ENCODE results near the gene JADE2.

GRCh38 chr5:134503937-134504437, 21.5 kb upstream of the JADE2 start:
- TF ChIP-seq, protein P1, sequence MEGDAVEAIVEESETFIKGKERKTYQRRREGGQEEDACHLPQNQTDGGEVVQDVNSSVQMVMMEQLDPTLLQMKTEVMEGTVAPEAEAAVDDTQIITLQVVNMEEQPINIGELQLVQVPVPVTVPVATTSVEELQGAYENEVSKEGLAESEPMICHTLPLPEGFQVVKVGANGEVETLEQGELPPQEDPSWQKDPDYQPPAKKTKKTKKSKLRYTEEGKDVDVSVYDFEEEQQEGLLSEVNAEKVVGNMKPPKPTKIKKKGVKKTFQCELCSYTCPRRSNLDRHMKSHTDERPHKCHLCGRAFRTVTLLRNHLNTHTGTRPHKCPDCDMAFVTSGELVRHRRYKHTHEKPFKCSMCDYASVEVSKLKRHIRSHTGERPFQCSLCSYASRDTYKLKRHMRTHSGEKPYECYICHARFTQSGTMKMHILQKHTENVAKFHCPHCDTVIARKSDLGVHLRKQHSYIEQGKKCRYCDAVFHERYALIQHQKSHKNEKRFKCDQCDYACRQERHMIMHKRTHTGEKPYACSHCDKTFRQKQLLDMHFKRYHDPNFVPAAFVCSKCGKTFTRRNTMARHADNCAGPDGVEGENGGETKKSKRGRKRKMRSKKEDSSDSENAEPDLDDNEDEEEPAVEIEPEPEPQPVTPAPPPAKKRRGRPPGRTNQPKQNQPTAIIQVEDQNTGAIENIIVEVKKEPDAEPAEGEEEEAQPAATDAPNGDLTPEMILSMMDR (IDR thresholded peaks at IDR 0.05 in 2 of 3, conservative IDR thresholded peaks at IDR 0.05 in 1 of 3; ENCODE audit: borderline replicate concordance in 1 of 3, insufficient read depth in 1 of 3, low read depth in 2 of 3, low read length in 2 of 3) = no peak
- TF ChIP-seq POLR2A (IDR thresholded peaks at IDR 0.05; ENCODE audit: borderline replicate concordance, extremely low read depth, insufficient read depth, insufficient read length) (no peak), POLR2AphosphoS5 (IDR thresholded peaks at IDR 0.05; ENCODE audit: low read depth, low read length) (no peak), ZFX (IDR thresholded peaks at IDR 0.05) (no peak), EZH2 (IDR thresholded peaks at IDR 0.05) (no peak), EZH2phosphoT487 (IDR thresholded peaks at IDR 0.05; ENCODE audit: borderline replicate concordance) (no peak)
- TF ChIP-seq, protein P2, sequence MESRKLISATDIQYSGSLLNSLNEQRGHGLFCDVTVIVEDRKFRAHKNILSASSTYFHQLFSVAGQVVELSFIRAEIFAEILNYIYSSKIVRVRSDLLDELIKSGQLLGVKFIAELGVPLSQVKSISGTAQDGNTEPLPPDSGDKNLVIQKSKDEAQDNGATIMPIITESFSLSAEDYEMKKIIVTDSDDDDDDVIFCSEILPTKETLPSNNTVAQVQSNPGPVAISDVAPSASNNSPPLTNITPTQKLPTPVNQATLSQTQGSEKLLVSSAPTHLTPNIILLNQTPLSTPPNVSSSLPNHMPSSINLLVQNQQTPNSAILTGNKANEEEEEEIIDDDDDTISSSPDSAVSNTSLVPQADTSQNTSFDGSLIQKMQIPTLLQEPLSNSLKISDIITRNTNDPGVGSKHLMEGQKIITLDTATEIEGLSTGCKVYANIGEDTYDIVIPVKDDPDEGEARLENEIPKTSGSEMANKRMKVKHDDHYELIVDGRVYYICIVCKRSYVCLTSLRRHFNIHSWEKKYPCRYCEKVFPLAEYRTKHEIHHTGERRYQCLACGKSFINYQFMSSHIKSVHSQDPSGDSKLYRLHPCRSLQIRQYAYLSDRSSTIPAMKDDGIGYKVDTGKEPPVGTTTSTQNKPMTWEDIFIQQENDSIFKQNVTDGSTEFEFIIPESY (IDR thresholded peaks at IDR 0.05; ENCODE audit: extremely low read depth, insufficient replicate concordance, low read length) = no peak
